Esophagus muscularis mucosa (tissue), 4 donors: ENCODE data around the gene KCNJ12.
"Not testable (repeated sequence)": the region's sequence is repeated elsewhere in the genome, so short reads cannot be mapped to it uniquely, and the experiment has no call there.

Experiments used
- CTCF ChIP-seq, 3 experiments: fragments of 200-600 bp in 2 of 3; fragments of 450-650 bp in 1 of 3; sonication (generic) in 2 of 3; IDR thresholded peaks; one replicate each; pipeline ENCODE4 v1.5.1; 2017 to 2019; ENCODE audit warnings: antibody characterized with exemption in 3 of 3, mild to moderate bottlenecking in 2 of 3, moderate library complexity in 1 of 3
- EP300 ChIP-seq: sonication (generic); formaldehyde crosslinking; IDR thresholded peaks from one replicate; pipeline ENCODE4 v1.6.1; 2017; ENCODE audit warnings: antibody characterized with exemption
- POLR2A ChIP-seq: fragments of 450-650 bp; IDR thresholded peaks from one replicate; pipeline ENCODE4 v1.6.1; 2017; ENCODE audit warnings: antibody characterized with exemption, moderate library complexity, mild to moderate bottlenecking, low read depth
- POLR2AphosphoS5 ChIP-seq, 2 donors: sonication (generic); formaldehyde crosslinking; IDR thresholded peaks; one replicate each; pipeline ENCODE4 v1.6.1; 2017; ENCODE audit warnings: antibody characterized with exemption in 2 of 2

- TF ChIP-seq CTCF (IDR thresholded peaks at IDR 0.05); POLR2A; POLR2AphosphoS5 (IDR thresholded peaks at IDR 0.05); EP300: not testable (repeated sequence)
Measured at GRCh38 chr17:21404956-21405731, 29.0 kb downstream of the KCNJ12 start.
